ENCODE measurements around the gene DPY19L1. TPM values are rescaled to one million over a fixed set of nuclear protein-coding genes. Genes with fewer than 3 reads are reported as not detected.

Gene DPY19L1
- total RNA-seq, 2 donors from 2014 or later = 35.8 to 75.1 TPM

Small RNA genes lying within 50 kb of the gene (microRNA-seq; reads per million reads assigned to microRNA genes)
- gene MIR548N (ENCODE audit: borderline microRNAs expressed) = not detected

Other genes starting within 250 kb of the DPY19L1 start
- 10 to 100 TPM; 18.6 to 35.2 TPM for gene TBX20, start 216.6 kb upstream of the DPY19L1 start, total RNA-seq

Measured in endodermal cell (in vitro differentiated cells).